Forelimb muscle (tissue), 1 donor: ENCODE data around the gene ZNF747. TPM values are rescaled to one million over a fixed set of nuclear protein-coding genes. Genes with fewer than 3 reads are reported as not detected.
A peak's percentile ranks its signal among the peaks of the same experiment; 100 is the strongest.

Experiments used
- DNase-seq: peaks from one replicate; pipeline ENCODE4 v3.0.0-alpha.2; 2013; ENCODE audit warnings: low read depth
- polyA plus RNA-seq: library from polyadenylated mRNA; unstranded; fragments of 120-200 nt; gene quantifications from one replicate; pipeline ENCODE4 v1.2.1, GENCODE V29; 2013; ENCODE audit not compliant: insufficient read length

The ZNF747 gene
- 6.5 TPM for polyA plus RNA-seq

GRCh38 chr16:30534368-30535105 lies at the start of gene ZNF747:
Gene ZNF747 (minus strand): TSS chr16:30534858. CDS start chr16:30534679, 179 bp downstream.
- peak; percentile 82 for DNase-seq

DNA sequence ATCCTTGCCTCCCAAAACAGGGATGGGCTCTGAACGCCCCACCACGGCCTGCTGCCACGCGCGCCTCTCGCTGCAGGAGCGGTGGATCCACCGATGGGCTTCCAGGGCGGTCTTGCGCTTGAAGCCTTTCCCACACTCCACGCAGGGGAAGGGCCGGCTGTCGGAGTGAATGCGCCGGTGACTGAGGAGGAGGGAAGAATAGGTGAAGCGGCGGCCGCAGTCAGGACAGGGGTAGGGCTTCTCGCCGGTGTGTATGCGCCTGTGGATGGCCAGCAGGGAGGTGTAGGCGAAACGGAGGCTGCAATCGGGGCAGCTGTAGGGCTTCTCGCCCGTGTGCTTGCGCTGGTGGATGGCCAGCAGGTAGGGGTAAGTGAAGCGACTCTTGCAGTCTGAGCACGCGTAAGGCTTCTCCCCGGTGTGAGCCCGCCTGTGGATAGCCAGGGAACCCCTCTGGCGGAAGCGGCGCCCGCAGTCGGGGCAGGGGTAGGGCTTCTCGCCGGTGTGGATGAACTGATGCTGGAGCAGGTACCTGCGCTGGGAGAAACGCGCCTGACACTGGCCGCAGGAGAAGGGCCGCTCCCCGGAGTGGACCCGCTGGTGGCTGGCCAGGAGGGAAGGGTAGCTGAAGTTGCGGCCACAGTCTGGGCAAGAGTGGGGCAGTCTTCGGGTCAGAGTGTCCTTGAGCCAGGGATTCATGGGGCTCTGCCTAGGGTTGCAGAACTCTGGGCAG lies 48.1 kb upstream of the ZNF747 start:
- no peak for DNase-seq

DNA sequence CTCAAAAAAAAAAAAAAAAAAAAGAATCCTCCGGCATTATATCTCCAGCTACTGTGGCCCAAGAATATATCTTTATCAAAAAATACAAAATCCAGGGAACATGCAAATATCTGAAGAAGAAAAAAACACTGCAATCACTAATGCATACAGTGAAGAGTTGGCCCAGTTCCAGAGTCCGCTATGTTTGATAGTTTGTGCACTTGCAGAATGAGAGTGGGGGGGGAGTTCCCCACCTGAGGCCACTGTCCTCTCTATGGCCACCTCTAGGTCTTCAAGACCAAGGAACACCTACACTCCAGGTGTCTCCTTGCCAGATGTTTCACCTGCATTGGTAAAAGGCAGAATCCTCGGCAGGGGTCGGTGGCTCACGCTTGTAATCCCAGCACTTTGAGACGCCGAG lies 46.8 kb upstream of the ZNF747 start:
- no peak for DNase-seq

- DNase-seq = no peak
These were observed 40.0 kb upstream of the ZNF747 start for GRCh38 chr16:30574678-30575077.

DNA sequence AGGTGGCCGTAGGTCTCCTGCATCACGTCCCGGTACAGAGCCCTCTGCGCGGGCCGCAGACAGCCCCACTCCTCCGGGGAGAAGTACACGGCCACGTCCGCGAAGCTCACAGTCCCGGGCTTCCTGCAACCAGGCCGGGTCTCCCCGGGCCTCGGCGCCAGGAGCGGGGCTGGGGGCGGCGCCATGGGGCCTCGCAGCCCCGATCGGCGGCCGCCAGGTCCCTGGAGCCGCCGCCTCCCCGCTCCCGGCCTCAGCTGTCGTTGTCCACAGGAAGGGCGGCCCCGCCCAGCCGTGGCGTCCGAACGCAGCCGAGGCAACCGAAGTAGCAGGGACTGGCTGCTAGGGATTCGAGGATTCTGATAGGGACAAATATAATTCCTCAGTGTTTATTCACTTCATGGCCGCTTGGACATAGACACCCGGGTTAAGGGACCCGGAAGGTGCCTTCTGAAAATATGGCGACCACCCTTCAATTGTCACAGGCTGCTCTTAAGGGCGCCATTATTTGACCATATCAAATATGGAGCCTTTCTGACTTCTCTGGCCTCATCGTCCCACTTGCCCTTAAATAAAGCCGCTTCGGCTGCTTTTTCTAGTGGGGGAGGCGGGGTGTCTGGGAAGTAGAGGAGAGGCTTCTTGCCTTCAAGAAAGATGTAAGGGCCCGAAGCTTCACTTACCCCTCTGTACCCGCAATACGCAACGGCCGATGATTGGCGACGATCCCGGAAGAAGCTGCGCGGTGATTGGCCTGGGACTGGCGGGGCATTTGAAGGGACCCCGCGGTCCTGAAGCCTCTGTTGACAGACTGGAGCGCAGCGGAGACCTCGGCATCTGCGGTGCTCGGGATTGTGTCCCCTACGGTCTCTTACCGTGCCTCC lies 37.0 kb upstream of the ZNF747 start, which contains the start of gene ZNF688:
ZNF688 (minus strand) TSS at position 270 of the 878 bp plus-strand sequence; CDS start at position 185, 85 bp downstream.
- DNase-seq = peak; percentile 93

GRCh38 chr16:30570636-30571444 lies 36.2 kb upstream of the ZNF747 start:
- DNase-seq = no peak

- no peak for DNase-seq
These were observed 35.3 kb upstream of the ZNF747 start for GRCh38 chr16:30569746-30570635.

DNA sequence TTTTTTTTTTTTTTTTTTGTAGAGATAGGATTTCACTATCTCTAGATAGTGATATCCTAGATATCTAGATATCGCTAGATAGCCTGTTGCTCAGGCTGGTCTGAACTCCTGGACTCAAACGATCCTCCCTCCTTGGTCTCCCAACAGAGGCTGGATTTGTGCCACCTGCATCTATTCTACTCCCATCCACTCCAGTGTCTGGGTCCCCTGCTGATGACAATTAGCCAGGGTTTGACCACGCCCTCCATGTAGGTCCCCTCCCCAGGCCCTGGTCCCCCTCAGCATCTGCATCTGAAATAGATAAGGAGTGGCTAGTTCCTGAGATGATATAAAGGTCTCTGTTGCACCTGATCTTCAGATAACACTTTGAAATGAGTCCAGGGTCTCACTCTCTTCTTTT lies 34.6 kb upstream of the ZNF747 start:
- no peak for DNase-seq

GRCh38 chr16:30567991-30568638 lies 33.5 kb upstream of the ZNF747 start:
- no peak for DNase-seq

- no peak for DNase-seq
These were observed 32.7 kb upstream of the ZNF747 start for GRCh38 chr16:30567160-30567990.

GRCh38 chr16:30566531-30566930 lies 31.9 kb upstream of the ZNF747 start:
- DNase-seq = no peak

DNA sequence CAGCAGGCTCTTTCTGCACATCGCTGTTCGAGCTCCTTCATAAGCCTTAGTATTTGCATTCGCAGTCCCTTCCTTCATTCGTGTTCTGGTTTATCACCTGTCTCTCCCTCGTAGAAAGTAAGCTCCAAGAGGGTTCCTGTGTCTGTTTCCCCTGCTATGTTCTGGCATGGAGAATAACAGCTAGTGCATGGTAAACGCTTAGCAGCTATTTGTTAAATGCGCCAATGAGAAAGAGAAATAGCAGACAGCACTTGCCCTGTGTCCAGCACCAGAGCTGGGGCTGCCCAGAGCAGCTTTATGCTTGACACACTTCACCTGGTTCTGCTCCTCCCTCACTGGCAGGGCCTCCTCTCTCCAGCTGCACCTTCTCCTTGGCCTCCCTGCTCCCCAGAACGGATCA lies 31.3 kb upstream of the ZNF747 start:
- no peak for DNase-seq

- DNase-seq = no peak
These were observed 30.9 kb upstream of the ZNF747 start for GRCh38 chr16:30565526-30565925.

- DNase-seq = no peak
These were observed 27.4 kb upstream of the ZNF747 start for GRCh38 chr16:30562021-30562420.

- DNase-seq = no peak
These were observed 26.6 kb upstream of the ZNF747 start for GRCh38 chr16:30561089-30561816.

DNA sequence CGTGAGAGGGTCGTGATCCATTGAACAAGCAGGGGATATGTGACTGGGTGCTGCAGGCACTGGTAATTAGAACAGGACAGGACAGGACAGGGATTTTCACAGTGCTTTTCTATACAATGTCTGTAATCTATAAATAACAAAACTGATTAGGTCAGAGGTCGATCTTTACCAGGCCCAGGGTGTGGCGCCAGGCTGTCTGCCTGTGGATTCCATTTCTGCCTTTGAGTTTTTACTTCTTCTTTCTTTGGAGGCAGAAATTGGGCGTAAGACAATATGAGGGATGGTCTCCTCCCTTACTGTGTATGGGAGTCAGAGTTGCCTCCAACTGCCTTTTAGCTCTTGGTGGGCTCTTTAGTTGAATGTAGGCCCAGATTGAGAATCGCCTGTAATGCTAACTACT lies 25.0 kb upstream of the ZNF747 start:
- no peak for DNase-seq

- no peak for DNase-seq
These were observed 24.2 kb upstream of the ZNF747 start for GRCh38 chr16:30558789-30559377.
